Fibroblast of skin of abdomen (primary cell): Measurements from ENCODE around the gene PAFAH1B1.

Experiments
- DNase-seq: peaks from one replicate; pipeline ENCODE4 v3.0.0-alpha.2; 2013

The PAFAH1B1 gene

GRCh38 chr17:2723505-2723996 lies 130.1 kb downstream of the PAFAH1B1 start:
- no peak for DNase-seq

GRCh38 chr17:2723997-2724783 lies 130.7 kb downstream of the PAFAH1B1 start:
- no peak for DNase-seq

- DNase-seq = no peak
Measured at GRCh38 chr17:2724784-2725164, 131.3 kb downstream of the PAFAH1B1 start.

GRCh38 chr17:2730764-2731353 lies 137.4 kb downstream of the PAFAH1B1 start:
- no peak for DNase-seq

- no peak for DNase-seq
Measured at GRCh38 chr17:2731807-2732206, 138.4 kb downstream of the PAFAH1B1 start.

GRCh38 chr17:2734939-2735338 lies 141.5 kb downstream of the PAFAH1B1 start:
- no peak for DNase-seq
